DND-41 (cell line): ENCODE data around the gene MMP25.

Source experiments
- ATAC-seq: fragments of 200-7000 bp; cut with Tn5 transposase; 3 replicates; pipeline ENCODE4 v1.9.1; 2021; ENCODE audit warnings: low read depth; ENCODE audit not compliant: insufficient read depth
- DNase-seq: peaks from one replicate; pipeline ENCODE4 v3.0.0-alpha.2; 2020
- H2AFZ ChIP-seq: 2 replicates; pipeline ENCODE4 v1.6.0; 2012; ENCODE audit warnings: low read depth, low read length
- H3K27ac ChIP-seq: 2 replicates; pipeline ENCODE4 v1.5.1; 2012; ENCODE audit warnings: low read length, inconsistent platforms
- H3K27me3 ChIP-seq: fragments of 200-600 bp; sonication (generic); 2 replicates; pipeline ENCODE4 v1.6.0; 2012; ENCODE audit warnings: low read length, mild to moderate bottlenecking, inconsistent platforms; ENCODE audit not compliant: insufficient read depth, poor library complexity
- H3K36me3 ChIP-seq: 2 replicates; pipeline ENCODE4 v1.5.1; 2012; ENCODE audit warnings: low read length, inconsistent platforms; ENCODE audit not compliant: insufficient read depth
- H3K4me1 ChIP-seq: 2 replicates; pipeline ENCODE4 v1.5.1; 2012; ENCODE audit warnings: mild to moderate bottlenecking, low read length; ENCODE audit not compliant: insufficient read depth
- H3K4me2 ChIP-seq: 2 replicates; pipeline ENCODE4 v1.6.0; 2012; ENCODE audit warnings: mild to moderate bottlenecking, moderate library complexity, low read length, inconsistent platforms; ENCODE audit not compliant: insufficient read depth
- H3K4me3 ChIP-seq, 2 experiments: fragments of 200-600 bp in 1 of 2; shearing (Covaris generic) in 1 of 2; 2 replicates each; pipeline ENCODE4 v1.5.1; 2012 to 2016; ENCODE audit warnings: inconsistent platforms in 2 of 2, low read length in 2 of 2, mild to moderate bottlenecking in 2 of 2, low read depth in 1 of 2, moderate library complexity in 1 of 2
- H3K79me2 ChIP-seq: 2 replicates; pipeline ENCODE4 v1.6.0; 2012; ENCODE audit warnings: low read length, inconsistent platforms; ENCODE audit not compliant: insufficient read depth
- H3K9ac ChIP-seq: 2 replicates; pipeline ENCODE4 v1.6.0; 2012; ENCODE audit warnings: low read depth, mild to moderate bottlenecking, inconsistent platforms, low read length, moderate library complexity
- H3K9me3 ChIP-seq: 2 replicates; pipeline ENCODE4 v1.5.1; 2012; ENCODE audit warnings: low read length, moderate library complexity, mild to moderate bottlenecking, inconsistent platforms; ENCODE audit not compliant: insufficient read depth, severe bottlenecking
- H4K20me1 ChIP-seq: 2 replicates; pipeline ENCODE4 v1.6.0; 2012; ENCODE audit warnings: low read length; ENCODE audit not compliant: insufficient read depth
- CTCF ChIP-seq: IDR thresholded peaks from 2 replicates; pipeline ENCODE4 v1.5.1; 2012; ENCODE audit warnings: borderline replicate concordance, low read length, moderate library complexity, mild to moderate bottlenecking; ENCODE audit not compliant: poor library complexity, severe bottlenecking; ENCODE audit errors: extremely low read depth
- EZH2 ChIP-seq: IDR thresholded peaks from 3 replicates; pipeline ENCODE4 v1.6.1; 2012; ENCODE audit warnings: borderline replicate concordance, low read depth, mild to moderate bottlenecking, moderate library complexity, low read length, inconsistent platforms; ENCODE audit not compliant: severe bottlenecking

Gene MMP25

GRCh38 chr16:3044708-3045107 lies 1.7 kb upstream of the MMP25 start:
- Histone ChIP-seq H4K20me1 (peaks cover 2% of the 10 kb centered on the region; the same call in 1 of the 2 replicates), H3K4me1 (peaks cover 10% of the 10 kb centered on the region), H3K36me3 (no peaks in the 10 kb centered on the region), H2AFZ (no peak overlapping the region), H3K27me3 (peaks cover 25% of the 10 kb centered on the region), H3K79me2 (no peaks in the 10 kb centered on the region), H3K9me3 (no peaks in the 10 kb centered on the region), H3K27ac (no peak overlapping the region), H3K4me3 (no peak overlapping the region), H3K4me2 (no peak overlapping the region), H3K9ac (no peak overlapping the region)
- TF ChIP-seq EZH2 (no peak), CTCF (no peak)
- DNase-seq (no peak), ATAC-seq (no peak)

DNA sequence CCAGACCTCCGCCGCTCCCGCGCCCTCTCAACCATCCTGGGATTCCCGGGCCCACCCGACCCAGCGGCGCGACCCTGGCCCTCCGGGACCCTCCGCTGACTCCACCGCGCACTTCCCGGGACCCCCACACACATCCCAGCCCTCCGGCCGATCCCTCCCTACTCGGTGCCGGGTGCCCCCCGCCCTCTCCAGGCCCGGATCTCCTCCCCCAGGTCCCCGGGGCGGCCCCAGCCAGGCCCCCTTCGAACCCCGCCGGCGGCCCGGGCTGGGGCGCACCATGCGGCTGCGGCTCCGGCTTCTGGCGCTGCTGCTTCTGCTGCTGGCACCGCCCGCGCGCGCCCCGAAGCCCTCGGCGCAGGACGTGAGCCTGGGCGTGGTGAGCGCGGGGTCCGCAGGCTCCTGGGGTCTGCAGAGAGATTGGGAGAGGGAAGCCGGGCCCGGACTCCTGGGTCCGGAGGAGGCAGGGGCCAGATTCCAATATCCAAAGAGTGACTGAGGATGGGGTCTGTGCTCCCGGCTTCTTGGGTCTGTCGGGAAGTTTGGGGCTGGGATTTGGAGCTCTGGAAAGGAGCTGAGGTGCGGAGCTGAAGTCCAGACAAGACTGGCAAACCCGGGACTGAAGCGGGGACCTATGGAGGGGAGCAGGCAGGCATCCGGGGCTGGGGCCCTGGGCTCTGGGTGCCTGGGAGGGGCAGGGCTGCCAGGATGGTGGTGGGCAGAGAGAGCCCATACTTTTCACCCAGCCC lies 453 bp downstream of the MMP25 start:
- Histone ChIP-seq H3K9me3 (no peaks in the 10 kb centered on the region), H3K9ac (no peak overlapping the region), H3K4me2 (no peak overlapping the region), H4K20me1 (peaks cover 2% of the 10 kb centered on the region; the same call in 1 of the 2 replicates), H3K27ac (no peak overlapping the region), H2AFZ (no peak overlapping the region), H3K4me3 (no peak overlapping the region), H3K27me3 (peaks cover 25% of the 10 kb centered on the region), H3K4me1 (peaks cover 10% of the 10 kb centered on the region), H3K36me3 (no peaks in the 10 kb centered on the region), H3K79me2 (no peaks in the 10 kb centered on the region)
- no peak for ATAC-seq
- TF ChIP-seq CTCF: no peak
- no peak for TF ChIP-seq EZH2
- no peak for DNase-seq

DNA sequence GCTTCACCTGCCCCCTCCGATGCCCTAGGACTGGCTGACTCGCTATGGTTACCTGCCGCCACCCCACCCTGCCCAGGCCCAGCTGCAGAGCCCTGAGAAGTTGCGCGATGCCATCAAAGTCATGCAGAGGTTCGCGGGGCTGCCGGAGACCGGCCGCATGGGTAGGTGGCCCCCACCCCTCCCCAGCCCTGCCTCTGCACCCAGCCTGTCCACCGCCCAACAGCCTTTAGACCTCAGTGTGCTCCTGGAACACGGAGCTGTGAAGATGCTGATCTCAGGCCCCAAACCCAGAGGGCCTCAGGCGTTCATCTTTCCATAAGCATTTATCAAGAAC lies 993 bp downstream of the MMP25 start:
- DNase-seq: no peak
- Histone ChIP-seq H3K4me2 (no peak overlapping the region), H3K9ac (no peak overlapping the region), H3K4me3 (no peak overlapping the region), H2AFZ (no peak overlapping the region), H3K4me1 (peaks cover 10% of the 10 kb centered on the region), H3K27me3 (peaks cover 25% of the 10 kb centered on the region), H4K20me1 (peaks cover 2% of the 10 kb centered on the region; the same call in 1 of the 2 replicates), H3K36me3 (no peaks in the 10 kb centered on the region), H3K9me3 (no peaks in the 10 kb centered on the region), H3K27ac (no peak overlapping the region), H3K79me2 (no peaks in the 10 kb centered on the region)
- no peak for ATAC-seq
- TF ChIP-seq CTCF (no peak), EZH2 (no peak)
